Dendritic cell treated with granulocyte-macrophage colony-stimulating factor and Interleukin-4, amounts not matched to agents 40 ng/mL and 50 ng/mL, for 4 days (primary cell): ENCODE data around the gene EHMT1.
"Not testable (repeated sequence)": the region's sequence is repeated elsewhere in the genome, so short reads cannot be mapped to it uniquely, and the experiment has no call there.

ENCODE experiments used
- H3K27ac Mint-ChIP-seq: one replicate; pipeline ENCODE4 v1.8.0; 2022; ENCODE audit warnings: mild to moderate bottlenecking, mixed read lengths
- H3K27me3 Mint-ChIP-seq: one replicate; pipeline ENCODE4 v1.8.0; 2022; ENCODE audit warnings: mild to moderate bottlenecking, mixed read lengths
- H3K36me3 Mint-ChIP-seq: one replicate; pipeline ENCODE4 v1.8.0; 2022; ENCODE audit warnings: low read depth, mixed read lengths
- H3K4me1 Mint-ChIP-seq: one replicate; pipeline ENCODE4 v1.8.0; 2022; ENCODE audit warnings: low read depth, mixed read lengths
- H3K4me3 Mint-ChIP-seq: one replicate; pipeline ENCODE4 v1.8.0; 2022; ENCODE audit warnings: mild to moderate bottlenecking, moderate library complexity, mixed read lengths
- H3K9me3 Mint-ChIP-seq: one replicate; pipeline ENCODE4 v1.8.0; 2022; ENCODE audit warnings: mixed read lengths
- intact Hi-C: fragments of 100-400 bp; cut with micrococcal nuclease; formaldehyde crosslinking; loops from one replicate; pipeline ENCODE4 v1.15.0; 2022

The EHMT1 gene

GRCh38 chr9:137614631-137615386 lies 4.0 kb upstream of the EHMT1 start:
- Mint-ChIP-seq H3K4me3 (no peak overlapping the region), H3K27me3 (no peaks in the 10 kb centered on the region), H3K9me3 (no peaks in the 10 kb centered on the region), H3K27ac (peak overlapping the region; percentile 41), H3K4me1 (peaks cover 58% of the 10 kb centered on the region), H3K36me3 (peaks cover 66% of the 10 kb centered on the region)
- intact Hi-C loops = no loop called here

GRCh38 chr9:137615387-137615871 lies 3.4 kb upstream of the EHMT1 start:
- intact Hi-C loops = no loop called here
- Mint-ChIP-seq H3K27me3 (no peaks in the 10 kb centered on the region), H3K4me1 (peaks cover 63% of the 10 kb centered on the region), H3K9me3 (no peaks in the 10 kb centered on the region), H3K4me3 (no peak overlapping the region), H3K27ac (no peak overlapping the region), H3K36me3 (peaks cover 60% of the 10 kb centered on the region)

- Mint-ChIP-seq H3K27me3 (no peaks in the 10 kb centered on the region), H3K4me1 (peaks cover 46% of the 10 kb centered on the region), H3K4me3 (peak overlapping the region; percentile 86), H3K9me3 (no peaks in the 10 kb centered on the region), H3K36me3 (peaks cover 54% of the 10 kb centered on the region), H3K27ac (peak overlapping the region; percentile 81)
- intact Hi-C loops = loop anchor here (2.0 kb wide), 1 partner anchor 41 kb away; the partner anchor contains the start of gene DPH7
These were observed 639 bp downstream of the EHMT1 start for GRCh38 chr9:137619240-137620047.

- Mint-ChIP-seq H3K4me3 (peak overlapping the region; percentile 86), H3K9me3 (no peaks in the 10 kb centered on the region), H3K4me1 (peaks cover 44% of the 10 kb centered on the region), H3K27ac (peak overlapping the region; percentile 81), H3K36me3 (peaks cover 50% of the 10 kb centered on the region), H3K27me3 (no peaks in the 10 kb centered on the region)
- intact Hi-C loops = no loop called here
These were observed 1.2 kb downstream of the EHMT1 start for GRCh38 chr9:137620048-137620405.

- Mint-ChIP-seq H3K9me3 (no peaks in the 10 kb centered on the region), H3K27me3 (no peaks in the 10 kb centered on the region), H3K4me1 (peaks cover 49% of the 10 kb centered on the region), H3K36me3 (peaks cover 45% of the 10 kb centered on the region), H3K4me3 (peak overlapping the region; percentile 13), H3K27ac (no peak overlapping the region)
- intact Hi-C loops = no loop called here
These were observed 1.8 kb downstream of the EHMT1 start for GRCh38 chr9:137620581-137620980.

GRCh38 chr9:137621131-137621757 lies 2.4 kb downstream of the EHMT1 start:
- peaks cover 51% of the 10 kb centered on the region for H3K4me1 Mint-ChIP-seq
- peaks cover 38% of the 10 kb centered on the region for H3K36me3 Mint-ChIP-seq
- H3K27me3 Mint-ChIP-seq = no peaks in the 10 kb centered on the region
- intact Hi-C loops = no loop called here
- H3K9me3 Mint-ChIP-seq = no peaks in the 10 kb centered on the region
- no peak overlapping the region for H3K27ac Mint-ChIP-seq
- no peak overlapping the region for H3K4me3 Mint-ChIP-seq

- H3K9me3 Mint-ChIP-seq, H3K27me3 Mint-ChIP-seq, H3K27ac Mint-ChIP-seq, H3K4me3 Mint-ChIP-seq, intact Hi-C loops: not testable (repeated sequence)
- peaks cover 30% of the 10 kb centered on the region for H3K36me3 Mint-ChIP-seq
- peaks cover 48% of the 10 kb centered on the region for H3K4me1 Mint-ChIP-seq
These were observed 3.4 kb downstream of the EHMT1 start for GRCh38 chr9:137622211-137622610.

GRCh38 chr9:137626464-137626863 lies 7.7 kb downstream of the EHMT1 start:
- Mint-ChIP-seq H3K9me3 (no peaks in the 10 kb centered on the region), H3K27ac (no peak overlapping the region), H3K27me3 (no peaks in the 10 kb centered on the region), H3K4me1 (peaks cover 51% of the 10 kb centered on the region), H3K4me3 (no peak overlapping the region), H3K36me3 (peaks cover 17% of the 10 kb centered on the region)
- intact Hi-C loops = no loop called here

GRCh38 chr9:137627406-137627805 lies 8.6 kb downstream of the EHMT1 start:
- H3K27me3 Mint-ChIP-seq, H3K27ac Mint-ChIP-seq, intact Hi-C loops, H3K9me3 Mint-ChIP-seq, H3K4me3 Mint-ChIP-seq: not testable (repeated sequence)
- Mint-ChIP-seq H3K4me1 (peaks cover 55% of the 10 kb centered on the region), H3K36me3 (peaks cover 17% of the 10 kb centered on the region)

GRCh38 chr9:137630126-137630525 lies 11.3 kb downstream of the EHMT1 start:
- Mint-ChIP-seq H3K27ac (peak overlapping the region; percentile 37), H3K9me3 (no peaks in the 10 kb centered on the region), H3K36me3 (no peaks in the 10 kb centered on the region), H3K4me1 (peaks cover 59% of the 10 kb centered on the region), H3K4me3 (no peak overlapping the region), H3K27me3 (no peaks in the 10 kb centered on the region)
- intact Hi-C loops = no loop called here

- peaks cover 54% of the 10 kb centered on the region for H3K4me1 Mint-ChIP-seq
- H3K27ac Mint-ChIP-seq = peak overlapping the region; percentile 37
- intact Hi-C loops = no loop called here
- H3K9me3 Mint-ChIP-seq = no peaks in the 10 kb centered on the region
- H3K4me3 Mint-ChIP-seq = no peak overlapping the region
- no peaks in the 10 kb centered on the region for H3K27me3 Mint-ChIP-seq
- H3K36me3 Mint-ChIP-seq = no peaks in the 10 kb centered on the region
These were observed 11.9 kb downstream of the EHMT1 start for GRCh38 chr9:137630679-137631078.

GRCh38 chr9:137631345-137632229 lies 12.8 kb downstream of the EHMT1 start:
- H3K36me3 Mint-ChIP-seq = no peaks in the 10 kb centered on the region
- no peak overlapping the region for H3K27ac Mint-ChIP-seq
- H3K9me3 Mint-ChIP-seq = no peaks in the 10 kb centered on the region
- no peak overlapping the region for H3K4me3 Mint-ChIP-seq
- intact Hi-C loops = no loop called here
- peaks cover 49% of the 10 kb centered on the region for H3K4me1 Mint-ChIP-seq
- H3K27me3 Mint-ChIP-seq = no peaks in the 10 kb centered on the region
